CD14-positive monocyte (primary cell): ENCODE measurements around the gene SYMPK. TPM values are rescaled to one million over a fixed set of nuclear protein-coding genes. Genes with fewer than 3 reads are reported as not detected.

Source experiments
- DNase-seq, 3 donors: peaks; one replicate each; pipeline ENCODE4 v3.0.0-alpha.2; 2011 to 2022
- H2AFZ ChIP-seq: 2 replicates; pipeline ENCODE4 v1.6.0; 2012; ENCODE audit warnings: mild to moderate bottlenecking, low read depth, low read length, inconsistent platforms; ENCODE audit not compliant: insufficient read depth, poor library complexity, severe bottlenecking
- H3K27ac ChIP-seq, 2 donors: 1 replicate in 1 of 2; 2 replicates in 1 of 2; pipeline ENCODE4 v1.5.1; 2012 to 2013; ENCODE audit warnings: low read length in 2 of 2, control low read depth in 1 of 2, inconsistent platforms in 1 of 2, low read depth in 1 of 2, mild to moderate bottlenecking in 1 of 2
- H3K27me3 ChIP-seq, 2 donors: one replicate each; pipeline versions ENCODE4 v1.6.0 to v1.6.1; 2011 to 2013; ENCODE audit warnings: low read length in 2 of 2; ENCODE audit not compliant: control insufficient read depth in 2 of 2, insufficient read depth in 2 of 2
- H3K36me3 ChIP-seq, 2 donors: replicated peaks in 1 of 2; 1 replicate in 1 of 2; 2 replicates in 1 of 2; pipeline versions ENCODE4 v1.5.1 to v1.6.1; 2012 to 2013; ENCODE audit warnings: low read length in 2 of 2, control low read depth in 1 of 2, inconsistent platforms in 1 of 2, mild to moderate bottlenecking in 1 of 2; ENCODE audit not compliant: insufficient read depth in 2 of 2, control insufficient read depth in 1 of 2
- H3K4me1 ChIP-seq, 2 donors: 1 replicate in 1 of 2; 2 replicates in 1 of 2; pipeline versions ENCODE4 v1.5.1 to v1.6.1; 2012 to 2013; ENCODE audit warnings: low read length in 2 of 2, control low read depth in 1 of 2, inconsistent platforms in 1 of 2, mild to moderate bottlenecking in 1 of 2, moderate library complexity in 1 of 2; ENCODE audit not compliant: insufficient read depth in 2 of 2, control insufficient read depth in 1 of 2
- H3K4me2 ChIP-seq: replicated peaks from 2 replicates; pipeline ENCODE3; 2012; ENCODE audit warnings: low read length, moderate library complexity, mild to moderate bottlenecking; ENCODE audit not compliant: poor library complexity, severe bottlenecking; ENCODE audit errors: extremely low read depth
- H3K4me3 ChIP-seq, 3 experiments: fragments of 200-600 bp in 1 of 3; sonication (generic) in 1 of 3; replicated peaks in 1 of 3; 1 replicate in 2 of 3; 2 replicates in 1 of 3; pipeline ENCODE4 v1.5.1; 2011 to 2013; ENCODE audit warnings: low read length in 3 of 3, mild to moderate bottlenecking in 3 of 3, control low read depth in 2 of 3, low read depth in 2 of 3, inconsistent platforms in 1 of 3, moderate library complexity in 1 of 3
- H3K79me2 ChIP-seq: 2 replicates; pipeline ENCODE4 v1.6.0; 2012; ENCODE audit warnings: mild to moderate bottlenecking, control low read depth, inconsistent platforms, low read length, moderate library complexity; ENCODE audit not compliant: insufficient read depth
- H3K9ac ChIP-seq: 2 replicates; pipeline ENCODE4 v1.6.0; 2017; ENCODE audit warnings: low read length, mild to moderate bottlenecking; ENCODE audit not compliant: insufficient read depth, poor library complexity, severe bottlenecking
- H3K9me3 ChIP-seq, 2 donors: replicated peaks in 1 of 2; 1 replicate in 1 of 2; 2 replicates in 1 of 2; pipeline versions ENCODE4 v1.5.1 to v1.6.1; 2012 to 2013; ENCODE audit warnings: low read length in 2 of 2, control low read depth in 1 of 2; ENCODE audit not compliant: control insufficient read depth in 1 of 2, insufficient read depth in 1 of 2
- H4K20me1 ChIP-seq: 2 replicates; pipeline ENCODE4 v1.6.0; 2012; ENCODE audit warnings: mild to moderate bottlenecking, low read length, control low read depth, moderate library complexity; ENCODE audit not compliant: insufficient read depth
- H3K27ac Mint-ChIP-seq, 7 donors: one replicate each; pipeline ENCODE4 v1.8.0; 2020; ENCODE audit warnings: mild to moderate bottlenecking in 7 of 7, mixed read lengths in 7 of 7, moderate library complexity in 6 of 7, inconsistent platforms in 2 of 7
- H3K27me3 Mint-ChIP-seq, 3 donors: one replicate each; pipeline ENCODE4 v1.8.0; 2021 to 2022; ENCODE audit warnings: low read depth in 3 of 3, mild to moderate bottlenecking in 3 of 3, mixed read lengths in 3 of 3, moderate library complexity in 3 of 3, inconsistent platforms in 1 of 3
- H3K36me3 Mint-ChIP-seq, 2 donors: one replicate each; pipeline ENCODE4 v1.8.0; 2020; ENCODE audit warnings: mixed read lengths in 2 of 2, inconsistent platforms in 1 of 2, mild to moderate bottlenecking in 1 of 2
- H3K4me1 Mint-ChIP-seq: one replicate; pipeline ENCODE4 v1.8.0; 2020; ENCODE audit warnings: mild to moderate bottlenecking, mixed read lengths
- H3K4me3 Mint-ChIP-seq, 2 donors: one replicate each; pipeline ENCODE4 v1.8.0; 2020; ENCODE audit warnings: mild to moderate bottlenecking in 2 of 2, mixed read lengths in 2 of 2, moderate library complexity in 1 of 2
- H3K9me3 Mint-ChIP-seq, 7 donors: one replicate each; pipeline ENCODE4 v1.8.0; 2020 to 2022; ENCODE audit warnings: mixed read lengths in 7 of 7, mild to moderate bottlenecking in 6 of 7, moderate library complexity in 6 of 7, inconsistent platforms in 2 of 7
- WGBS: methylation state at CpG from one replicate; pipeline ENCODE4 v1.1.5; 2013; ENCODE audit warnings: missing lambda C conversion rate; ENCODE audit not compliant: insufficient coverage; 5-methylcytosine and 5-hydroxymethylcytosine counted together
- intact Hi-C, 2 donors: fragments of 100-400 bp; cut with micrococcal nuclease; formaldehyde crosslinking; loops; one replicate each; pipeline versions ENCODE4 v1.15.0 to v1.15.1; 2023
- polyA plus RNA-seq, 3 donors: library from polyadenylated mRNA; depleted of rRNA in 1 of 3; unstranded in 2 of 3; stranded (reverse) in 1 of 3; fragments of 300-500 nt in 2 of 3; fragments of >200 nt in 1 of 3; fragmentation: Illumina TruSeq in 2 of 3; gene quantifications; 1 replicate in 2 of 3; 2 replicates in 1 of 3; pipeline ENCODE4 v1.2.3, GENCODE V29; 2012 to 2021
- TF ChIP-seq, protein P1 (sequence below): fragments of 200-600 bp; IDR thresholded peaks from one replicate; pipeline ENCODE4 v1.8.0; 2022; ENCODE audit warnings: antibody characterized with exemption, mild to moderate bottlenecking

SYMPK gene
- polyA plus RNA-seq, 3 donors = 5.6 to 96.1 (median 15.7) TPM

DNA sequence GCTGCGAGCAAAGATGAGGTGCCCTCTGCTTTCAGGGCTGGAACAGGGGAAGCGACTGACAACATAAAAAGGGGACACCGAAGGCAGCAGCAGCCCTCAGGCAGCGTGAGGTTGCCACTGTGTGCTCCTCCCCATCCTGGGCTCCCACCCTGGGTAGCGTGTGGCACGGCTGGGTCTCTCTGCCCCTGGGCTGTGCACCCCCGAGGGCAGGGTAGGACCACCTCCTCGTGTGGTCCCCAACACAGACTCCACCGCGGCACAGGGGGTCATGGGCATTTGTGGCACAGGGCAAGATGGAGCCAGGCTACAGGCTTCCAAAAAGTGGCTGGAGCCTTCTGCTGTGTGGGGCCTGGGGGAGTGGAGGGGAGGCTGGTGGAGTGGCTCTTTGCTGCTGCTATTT is 41.4 kb downstream of the SYMPK start:
- H3K4me3 ChIP-seq = no peak overlapping the region
- H3K36me3 ChIP-seq = peaks cover 70 to 76% of the 10 kb centered on the region in 2 donors
- H3K9ac ChIP-seq = no peak overlapping the region
- intact Hi-C loops = no loop called here
- H3K27me3 Mint-ChIP-seq = peaks cover 1 to 8% (median 2%) of the 10 kb centered on the region in 3 donors
- H3K27ac ChIP-seq = no peak overlapping the region
- no peak overlapping the region for H3K4me3 Mint-ChIP-seq
- no peak for DNase-seq
- H3K4me1 Mint-ChIP-seq = no peaks in the 10 kb centered on the region
- H2AFZ ChIP-seq = no peak overlapping the region
- peaks cover 60 to 78% of the 10 kb centered on the region in 2 donors for H3K36me3 Mint-ChIP-seq
- peak overlapping the region in 1 of 7 donors; percentile 44 for H3K27ac Mint-ChIP-seq
- H3K79me2 ChIP-seq = no peaks in the 10 kb centered on the region
- no peak overlapping the region for H3K4me2 ChIP-seq
- H3K27me3 ChIP-seq = peaks cover 0 to 4% of the 10 kb centered on the region in 2 donors
- no peaks in the 10 kb centered on the region for H3K9me3 Mint-ChIP-seq
- TF ChIP-seq, protein P1, sequence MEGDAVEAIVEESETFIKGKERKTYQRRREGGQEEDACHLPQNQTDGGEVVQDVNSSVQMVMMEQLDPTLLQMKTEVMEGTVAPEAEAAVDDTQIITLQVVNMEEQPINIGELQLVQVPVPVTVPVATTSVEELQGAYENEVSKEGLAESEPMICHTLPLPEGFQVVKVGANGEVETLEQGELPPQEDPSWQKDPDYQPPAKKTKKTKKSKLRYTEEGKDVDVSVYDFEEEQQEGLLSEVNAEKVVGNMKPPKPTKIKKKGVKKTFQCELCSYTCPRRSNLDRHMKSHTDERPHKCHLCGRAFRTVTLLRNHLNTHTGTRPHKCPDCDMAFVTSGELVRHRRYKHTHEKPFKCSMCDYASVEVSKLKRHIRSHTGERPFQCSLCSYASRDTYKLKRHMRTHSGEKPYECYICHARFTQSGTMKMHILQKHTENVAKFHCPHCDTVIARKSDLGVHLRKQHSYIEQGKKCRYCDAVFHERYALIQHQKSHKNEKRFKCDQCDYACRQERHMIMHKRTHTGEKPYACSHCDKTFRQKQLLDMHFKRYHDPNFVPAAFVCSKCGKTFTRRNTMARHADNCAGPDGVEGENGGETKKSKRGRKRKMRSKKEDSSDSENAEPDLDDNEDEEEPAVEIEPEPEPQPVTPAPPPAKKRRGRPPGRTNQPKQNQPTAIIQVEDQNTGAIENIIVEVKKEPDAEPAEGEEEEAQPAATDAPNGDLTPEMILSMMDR = no peak
- peaks cover 0 to 2% of the 10 kb centered on the region in 2 donors for H3K4me1 ChIP-seq
- H3K9me3 ChIP-seq = no peaks in the 10 kb centered on the region
- WGBS = 95% methylated on average over 10 of the region's 10 CpGs
- H4K20me1 ChIP-seq = peaks cover 43% of the 10 kb centered on the region

DNA sequence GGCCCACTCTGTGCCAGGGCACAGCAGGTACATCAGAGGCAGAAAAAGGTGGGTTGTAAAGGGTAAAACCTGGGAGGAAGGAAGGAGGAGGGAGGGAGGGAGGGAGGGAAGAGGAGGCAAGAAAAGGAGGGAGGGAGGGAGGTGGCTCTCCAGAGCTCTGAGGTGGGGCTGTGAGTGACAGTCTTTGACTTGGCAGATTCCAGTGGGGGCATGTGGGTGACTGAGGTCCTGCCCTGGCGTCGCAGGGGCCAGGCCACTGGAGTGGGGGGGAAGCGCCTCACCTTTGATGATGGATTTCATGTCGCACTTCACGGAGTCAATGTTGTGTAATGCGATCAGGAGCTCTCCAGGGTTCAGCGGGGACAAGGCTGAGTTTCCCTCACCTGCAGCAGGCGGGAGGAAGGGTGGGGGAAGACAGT is 41.8 kb downstream of the SYMPK start:
- WGBS = 91% methylated on average over 7 of the region's 8 CpGs
- H3K9me3 Mint-ChIP-seq = no peaks in the 10 kb centered on the region
- no peak overlapping the region for H3K9ac ChIP-seq
- H4K20me1 ChIP-seq = peaks cover 47% of the 10 kb centered on the region
- no peak overlapping the region for H3K4me3 ChIP-seq
- peaks cover 65 to 72% of the 10 kb centered on the region in 2 donors for H3K36me3 ChIP-seq
- no peak overlapping the region for H3K4me2 ChIP-seq
- peaks cover 3 to 13% (median 5%) of the 10 kb centered on the region in 3 donors for H3K27me3 Mint-ChIP-seq
- H2AFZ ChIP-seq = no peak overlapping the region
- peaks cover 2 to 9% of the 10 kb centered on the region in 2 donors for H3K27me3 ChIP-seq
- H3K27ac Mint-ChIP-seq = peak overlapping the region in 1 of 7 donors; percentile 44
- TF ChIP-seq, protein P1 = no peak
- no peaks in the 10 kb centered on the region for H3K9me3 ChIP-seq
- H3K36me3 Mint-ChIP-seq = peaks cover 56 to 73% of the 10 kb centered on the region in 2 donors
- H3K4me3 Mint-ChIP-seq = no peak overlapping the region
- intact Hi-C loops = no loop called here
- peaks cover 2 to 3% of the 10 kb centered on the region in 2 donors for H3K4me1 ChIP-seq
- no peaks in the 10 kb centered on the region for H3K79me2 ChIP-seq
- no peak for DNase-seq
- no peak overlapping the region for H3K27ac ChIP-seq
- H3K4me1 Mint-ChIP-seq = no peaks in the 10 kb centered on the region
